HK-2 (cell line): ENCODE data around the gene UBXN2A.
A peak's percentile ranks its signal among the peaks of the same experiment; 100 is the strongest.

Source experiments
- DNase-seq: peaks from one replicate; pipeline ENCODE4 v3.0.0-alpha.2; 2018; ENCODE audit not compliant: unreplicated experiment

Gene UBXN2A

GRCh38 chr2:23939987-23940717 lies at the start of gene UBXN2A:
UBXN2A (plus strand) TSS chr2:23940463; CDS start chr2:23958315, 17,852 bp downstream.
- peak; percentile 77 for DNase-seq

GRCh38 chr2:23900133-23900532 lies 40.1 kb upstream of the UBXN2A start:
- no peak for DNase-seq

GRCh38 chr2:23900541-23901322 lies 39.5 kb upstream of the UBXN2A start:
- peak; percentile 28 for DNase-seq

GRCh38 chr2:23901966-23902846 lies 38.1 kb upstream of the UBXN2A start:
- DNase-seq = no peak

- DNase-seq = no peak
These were observed 37.2 kb upstream of the UBXN2A start for GRCh38 chr2:23903034-23903433.

- no peak for DNase-seq
These were observed 36.0 kb upstream of the UBXN2A start for GRCh38 chr2:23904215-23904614.

GRCh38 chr2:23904692-23905091 lies 35.6 kb upstream of the UBXN2A start:
- no peak for DNase-seq

- peak; percentile 47 for DNase-seq
These were observed 35.1 kb upstream of the UBXN2A start for GRCh38 chr2:23905155-23905554.

- no peak for DNase-seq
These were observed 28.2 kb upstream of the UBXN2A start for GRCh38 chr2:23912054-23912453.

- DNase-seq = no peak
These were observed 24.9 kb upstream of the UBXN2A start for GRCh38 chr2:23915327-23915726.

- DNase-seq = no peak
These were observed 23.4 kb upstream of the UBXN2A start for GRCh38 chr2:23916727-23917405.

GRCh38 chr2:23918837-23919489 lies 21.3 kb upstream of the UBXN2A start:
- no peak for DNase-seq

GRCh38 chr2:23924589-23925359 lies 15.5 kb upstream of the UBXN2A start:
- DNase-seq = no peak

- DNase-seq = peak; percentile 54
These were observed 14.5 kb upstream of the UBXN2A start for GRCh38 chr2:23925702-23926289.

GRCh38 chr2:23926290-23926749 lies 13.9 kb upstream of the UBXN2A start:
- DNase-seq = no peak

GRCh38 chr2:23926750-23927571 lies 13.3 kb upstream of the UBXN2A start, which contains the start of gene ATAD2B:
ATAD2B (minus strand) TSS chr2:23927123; CDS start chr2:23926770, 353 bp downstream.
- DNase-seq = peak; percentile 96

- DNase-seq = no peak
These were observed 6.0 kb upstream of the UBXN2A start for GRCh38 chr2:23934259-23934658.

GRCh38 chr2:23940718-23941620 lies 706 bp downstream of the UBXN2A start:
- DNase-seq = no peak
